GM12874 (cell line): ENCODE results near the gene RTL1.

Source experiments
- TF ChIP-seq, protein P1 (sequence below): IDR thresholded peaks from 2 replicates; pipeline ENCODE4 v1.5.1; 2011; ENCODE audit warnings: low read depth, mild to moderate bottlenecking, control low read depth, low read length, moderate library complexity; ENCODE audit not compliant: insufficient read depth

The RTL1 gene

DNA sequence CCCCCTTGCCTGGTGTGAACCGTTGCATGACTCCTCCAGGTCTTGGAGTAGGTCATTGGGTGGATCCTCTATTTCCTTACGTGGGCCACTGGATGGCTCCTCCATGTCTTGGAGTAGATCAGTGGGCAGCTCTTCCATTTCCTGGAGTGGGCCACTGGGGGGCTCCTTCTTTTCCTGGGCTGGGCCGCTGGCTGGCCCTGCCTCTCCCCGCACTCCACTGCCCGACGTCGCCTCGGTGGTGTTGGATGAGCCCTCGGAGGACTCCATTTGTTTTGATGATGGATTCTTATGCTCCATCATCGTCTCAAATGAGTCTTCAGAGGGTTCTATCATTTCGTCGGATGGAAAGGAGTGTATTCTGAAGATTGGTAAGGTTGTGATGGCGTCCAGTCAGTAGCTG is 19.1 kb downstream of the RTL1 start:
- TF ChIP-seq, protein P1, sequence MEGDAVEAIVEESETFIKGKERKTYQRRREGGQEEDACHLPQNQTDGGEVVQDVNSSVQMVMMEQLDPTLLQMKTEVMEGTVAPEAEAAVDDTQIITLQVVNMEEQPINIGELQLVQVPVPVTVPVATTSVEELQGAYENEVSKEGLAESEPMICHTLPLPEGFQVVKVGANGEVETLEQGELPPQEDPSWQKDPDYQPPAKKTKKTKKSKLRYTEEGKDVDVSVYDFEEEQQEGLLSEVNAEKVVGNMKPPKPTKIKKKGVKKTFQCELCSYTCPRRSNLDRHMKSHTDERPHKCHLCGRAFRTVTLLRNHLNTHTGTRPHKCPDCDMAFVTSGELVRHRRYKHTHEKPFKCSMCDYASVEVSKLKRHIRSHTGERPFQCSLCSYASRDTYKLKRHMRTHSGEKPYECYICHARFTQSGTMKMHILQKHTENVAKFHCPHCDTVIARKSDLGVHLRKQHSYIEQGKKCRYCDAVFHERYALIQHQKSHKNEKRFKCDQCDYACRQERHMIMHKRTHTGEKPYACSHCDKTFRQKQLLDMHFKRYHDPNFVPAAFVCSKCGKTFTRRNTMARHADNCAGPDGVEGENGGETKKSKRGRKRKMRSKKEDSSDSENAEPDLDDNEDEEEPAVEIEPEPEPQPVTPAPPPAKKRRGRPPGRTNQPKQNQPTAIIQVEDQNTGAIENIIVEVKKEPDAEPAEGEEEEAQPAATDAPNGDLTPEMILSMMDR: no peak

DNA sequence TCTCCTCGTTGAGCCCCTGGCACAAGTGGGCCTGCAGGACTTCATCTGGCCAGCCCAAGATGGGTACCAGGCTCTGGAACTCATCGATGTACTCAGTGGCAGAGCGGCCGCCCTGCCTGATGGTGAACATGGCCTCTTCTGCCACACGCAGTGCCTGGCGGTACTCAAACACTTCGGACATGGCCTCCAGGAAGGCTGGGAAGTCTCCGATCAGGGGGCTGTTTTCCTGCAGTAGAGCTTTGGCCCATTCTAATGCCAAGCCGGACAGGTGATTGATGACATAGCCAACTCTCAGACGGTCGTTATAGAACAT is 19.8 kb downstream of the RTL1 start:
- TF ChIP-seq, protein P1: no peak

DNA sequence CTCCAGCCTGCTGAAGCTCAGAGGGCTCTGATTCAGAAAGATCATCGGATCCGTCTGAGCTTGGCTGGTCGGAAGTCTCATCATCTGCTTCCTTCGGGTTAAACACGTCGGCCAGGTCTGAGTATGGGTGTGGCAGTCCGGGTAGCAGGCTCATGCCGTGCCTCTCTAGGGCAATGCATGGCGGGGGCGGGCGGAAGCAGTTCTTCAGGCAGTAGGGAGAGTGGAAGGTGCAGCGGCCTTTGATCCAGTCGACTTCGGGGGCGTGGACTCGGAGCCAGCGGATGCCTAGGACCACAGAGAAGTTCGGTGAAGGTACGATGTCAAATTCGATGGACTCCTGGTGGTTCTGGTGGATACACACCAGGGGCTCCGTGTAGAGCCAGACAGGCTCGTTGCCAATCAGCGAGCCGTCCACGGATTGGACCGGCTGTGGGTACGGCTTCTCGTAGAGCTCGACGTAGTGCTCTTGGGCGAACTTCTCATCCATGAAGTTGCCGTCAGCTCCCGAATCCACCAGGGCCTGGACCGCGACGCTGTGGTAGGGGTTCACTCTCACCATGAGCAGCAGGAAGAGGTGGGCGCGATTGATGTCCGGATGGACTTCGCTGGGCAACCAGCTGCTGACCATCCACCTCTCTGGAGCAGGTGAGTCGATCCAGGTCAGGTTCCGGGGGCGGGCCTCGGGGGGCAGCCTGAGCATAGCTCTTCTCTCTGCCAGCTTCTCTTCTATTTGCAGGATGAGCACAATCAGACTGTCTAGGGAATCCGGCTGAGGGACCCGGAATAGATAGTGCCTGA is 20.3 kb downstream of the RTL1 start:
- TF ChIP-seq, protein P1: no peak

DNA sequence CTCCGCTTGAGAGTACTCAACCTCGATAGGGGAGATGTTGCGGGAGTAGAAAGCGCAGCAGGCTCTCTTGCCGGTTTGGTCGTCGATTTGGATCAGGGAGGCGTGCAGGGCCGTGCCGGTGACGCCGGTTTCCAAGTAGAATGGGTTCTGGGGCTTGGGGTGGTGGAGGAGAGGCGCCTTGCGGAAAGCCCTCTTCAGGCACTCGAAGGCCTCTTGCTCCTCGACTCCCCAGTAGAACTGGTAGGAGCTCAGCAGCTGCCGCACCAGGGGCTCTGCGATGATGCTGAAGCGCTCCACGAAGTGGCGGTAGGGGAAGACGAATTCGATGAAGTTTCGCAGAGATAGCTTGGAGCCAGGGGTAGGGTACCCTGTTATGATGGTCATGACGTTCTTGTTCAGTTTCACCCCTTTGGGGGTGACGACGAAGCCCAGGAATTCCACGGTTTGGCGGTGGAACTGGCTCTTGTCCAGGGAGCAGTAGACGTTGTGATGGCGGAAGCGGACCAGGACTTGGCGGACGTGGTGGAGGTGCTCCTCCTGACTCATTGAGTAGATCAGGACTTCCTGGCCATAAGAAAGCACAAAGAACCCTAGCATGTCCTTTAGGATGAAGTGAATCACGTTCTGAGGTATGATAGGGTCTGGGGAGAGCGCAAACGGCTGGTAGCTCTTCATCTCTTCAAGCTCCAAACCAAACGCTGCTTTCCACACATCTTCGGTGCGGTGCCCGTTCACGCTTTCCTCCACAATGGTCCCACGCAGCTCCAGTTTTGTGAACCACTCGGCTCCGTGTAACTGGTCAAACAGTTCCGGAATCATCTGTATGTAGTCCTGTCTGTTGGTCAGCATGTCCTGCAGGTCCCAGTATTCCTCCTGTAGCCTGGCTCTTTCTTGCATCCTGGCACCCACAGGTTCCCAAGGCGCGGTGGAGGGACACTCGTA is 21.2 kb downstream of the RTL1 start:
- TF ChIP-seq, protein P1: no peak

DNA sequence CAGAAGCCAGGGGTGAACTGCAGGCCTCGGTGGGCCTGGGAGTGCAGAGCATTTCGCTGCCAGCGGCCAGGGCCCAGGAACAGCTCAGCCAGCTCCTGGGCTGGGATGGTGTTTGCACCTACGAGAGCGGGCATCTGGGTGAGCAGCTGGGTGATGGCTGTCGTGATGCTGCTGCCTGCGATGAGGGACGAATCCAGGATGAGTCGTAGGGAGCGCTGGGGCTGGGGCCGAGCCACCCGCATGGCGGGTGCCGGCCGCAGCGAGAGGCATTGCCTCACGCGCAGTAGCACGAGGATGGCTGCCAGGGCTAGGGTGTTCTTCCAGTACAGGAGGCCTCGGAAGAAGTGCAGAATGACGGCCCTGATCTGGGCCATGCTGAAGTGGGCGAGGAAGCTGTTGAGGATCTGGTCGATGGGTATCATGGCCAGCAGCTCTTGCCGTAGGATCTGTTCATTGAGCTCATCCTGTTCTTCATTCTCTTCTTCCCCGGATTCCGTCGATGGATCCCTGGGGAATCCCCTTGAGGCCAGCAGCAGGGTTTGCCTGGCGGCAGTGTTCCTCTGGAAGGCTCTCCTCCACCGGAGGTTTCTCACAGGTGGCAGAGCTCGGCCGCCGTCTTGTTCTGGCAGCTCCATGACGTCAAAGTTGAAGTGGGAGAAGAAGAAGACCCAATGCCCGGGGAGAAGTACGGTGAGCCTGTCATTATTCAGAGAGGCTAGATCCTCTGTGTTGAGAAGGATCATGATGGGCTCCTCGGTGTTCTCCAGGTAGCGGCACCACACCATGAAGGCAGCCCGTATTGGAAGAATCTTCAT is 22.1 kb downstream of the RTL1 start:
- TF ChIP-seq, protein P1: no peak

DNA sequence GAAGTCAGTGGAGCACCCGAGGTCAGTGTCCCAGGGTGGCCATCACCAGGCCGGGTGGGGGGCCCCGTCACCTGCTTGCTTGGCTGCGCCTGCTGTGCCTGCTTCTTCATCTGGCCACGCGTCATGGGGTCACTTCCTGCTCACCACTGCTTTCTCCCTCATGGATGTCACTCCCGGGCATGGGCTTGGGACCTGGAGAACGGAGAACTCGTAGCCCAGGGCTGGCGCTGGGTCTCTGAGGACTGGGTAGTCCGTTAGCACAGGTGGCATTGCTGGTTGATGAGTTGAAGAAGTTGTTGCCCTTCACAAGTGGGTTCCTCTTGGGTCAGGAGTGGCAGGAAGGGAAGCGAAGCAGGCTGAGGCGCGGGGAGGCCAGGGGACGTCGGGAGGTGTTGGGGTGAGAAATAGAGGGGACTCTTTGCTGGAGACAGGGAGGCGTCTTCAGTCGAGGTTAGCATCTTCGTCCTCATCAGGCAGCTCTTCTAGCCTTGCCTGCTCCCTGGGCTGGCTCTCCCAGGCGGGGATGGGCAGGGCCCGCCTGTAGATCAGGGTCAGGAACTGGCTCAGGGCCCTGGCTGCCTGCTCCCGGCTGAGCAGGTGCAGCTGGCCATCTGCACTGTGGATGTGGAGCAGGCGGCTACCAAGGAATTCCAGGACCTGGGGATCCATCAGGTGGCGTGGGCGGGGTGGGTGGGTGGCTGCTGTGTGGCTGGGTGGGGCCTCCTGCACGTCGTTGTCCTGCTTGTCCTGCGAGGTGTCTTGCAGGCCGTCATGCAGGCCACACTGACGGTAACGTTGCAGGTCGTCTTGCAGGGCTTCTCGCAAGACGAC is 23.0 kb downstream of the RTL1 start:
- TF ChIP-seq, protein P1: no peak
